ENCODE measurements around the gene SLC5A3. TPM values are rescaled to one million over a fixed set of nuclear protein-coding genes. Genes with fewer than 3 reads are reported as not detected.

SLC5A3 gene
- polyA plus RNA-seq, 4 donors: 17.4 to 48.9 (median 44.4) TPM

- no peak for DNase-seq (ENCODE audit: low read depth in 4 of 4, low spot score in 3 of 4)
These were observed 21.6 kb downstream of the SLC5A3 start for GRCh38 chr21:34094949-34095348.

DNA sequence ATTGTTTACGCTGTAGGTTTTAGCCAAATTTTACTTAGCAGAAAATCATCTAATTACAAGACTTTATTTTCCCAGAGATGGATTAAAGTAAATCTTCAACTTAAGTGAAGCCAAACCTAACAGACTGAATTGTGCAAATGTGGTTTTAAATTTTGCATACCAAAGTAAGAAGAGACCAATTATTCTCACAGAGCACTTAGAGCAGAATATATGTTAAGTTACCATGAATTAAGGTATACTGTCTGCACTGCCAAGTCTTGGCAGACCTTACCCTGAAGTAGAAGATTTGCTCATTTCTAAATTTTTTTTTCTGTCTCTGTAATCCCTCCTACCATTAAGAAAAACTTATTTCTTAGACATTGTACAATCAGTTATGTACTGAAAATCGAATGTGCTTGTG is 24.1 kb downstream of the SLC5A3 start:
- DNase-seq (ENCODE audit: low read depth in 4 of 4, low spot score in 3 of 4): no peak

- DNase-seq (ENCODE audit: low read depth in 4 of 4, low spot score in 3 of 4): no peak
These were observed 27.0 kb downstream of the SLC5A3 start for GRCh38 chr21:34100337-34100736.

- no peak for DNase-seq (ENCODE audit: low read depth in 4 of 4, low spot score in 3 of 4)
These were observed 27.4 kb downstream of the SLC5A3 start for GRCh38 chr21:34100790-34101189.

- no peak for DNase-seq (ENCODE audit: low read depth in 4 of 4, low spot score in 3 of 4)
These were observed 32.7 kb downstream of the SLC5A3 start for GRCh38 chr21:34105947-34106541.

- DNase-seq (ENCODE audit: low read depth in 4 of 4, low spot score in 3 of 4): no peak
These were observed 34.2 kb downstream of the SLC5A3 start for GRCh38 chr21:34107606-34108005.

GRCh38 chr21:34109075-34109474 is 35.7 kb downstream of the SLC5A3 start:
- no peak for DNase-seq (ENCODE audit: low read depth in 4 of 4, low spot score in 3 of 4)

GRCh38 chr21:34110594-34111202 is 37.3 kb downstream of the SLC5A3 start:
- DNase-seq (ENCODE audit: low read depth in 4 of 4, low spot score in 3 of 4): no peak

DNA sequence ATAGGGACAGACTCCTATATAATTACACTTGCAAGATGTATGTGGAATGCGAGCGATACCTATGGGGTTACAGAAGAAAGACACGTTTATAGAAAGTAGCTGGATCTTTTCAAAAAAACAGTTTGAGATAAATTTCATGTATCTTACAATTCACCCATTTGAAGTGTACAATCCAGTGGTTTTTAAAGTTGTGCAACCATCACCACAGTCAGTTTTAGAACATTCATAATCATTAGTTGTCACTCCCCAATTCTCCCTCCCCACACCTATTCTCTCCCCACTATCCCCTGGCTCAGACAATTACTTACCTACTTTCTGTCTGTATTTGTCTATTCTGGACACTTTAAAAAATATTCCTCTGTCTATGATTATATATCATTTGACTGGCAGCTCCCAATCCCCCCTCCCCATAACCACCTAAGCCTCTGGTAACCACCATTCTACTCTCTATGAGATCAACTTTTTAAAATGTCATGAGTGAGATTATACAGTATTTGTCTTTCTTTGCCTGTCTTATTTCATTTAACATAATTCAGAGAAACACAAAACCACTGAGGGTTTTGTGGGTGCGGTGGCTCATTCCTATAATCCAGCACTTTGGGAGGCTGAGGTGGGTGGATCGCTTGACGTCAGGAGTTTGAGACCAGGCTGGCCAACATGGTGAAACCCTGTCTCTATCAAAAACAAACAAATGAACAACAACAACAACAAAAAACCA is 39.1 kb downstream of the SLC5A3 start:
- DNase-seq (ENCODE audit: low read depth in 4 of 4, low spot score in 3 of 4): no peak

DNA sequence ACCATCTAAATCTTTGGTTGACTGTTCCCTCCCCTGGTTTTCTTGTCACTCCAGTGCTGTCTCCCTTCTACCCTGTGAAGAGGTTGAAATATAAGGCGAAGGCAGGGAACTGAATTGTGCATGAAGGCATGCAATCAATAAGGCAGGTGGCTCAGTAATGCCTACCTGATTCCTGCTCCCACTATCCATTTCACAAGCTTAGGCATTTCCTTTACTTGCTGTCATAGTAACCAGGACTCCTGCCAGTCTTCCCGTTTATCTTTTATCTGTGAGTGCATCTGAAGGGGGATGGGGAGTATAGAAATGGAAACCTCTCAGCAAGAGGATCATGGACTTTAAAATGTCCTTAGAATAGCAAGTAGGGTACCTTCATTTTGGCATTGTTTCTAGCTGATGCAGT is 40.5 kb downstream of the SLC5A3 start:
- no peak for DNase-seq (ENCODE audit: low read depth in 4 of 4, low spot score in 3 of 4)

DNA sequence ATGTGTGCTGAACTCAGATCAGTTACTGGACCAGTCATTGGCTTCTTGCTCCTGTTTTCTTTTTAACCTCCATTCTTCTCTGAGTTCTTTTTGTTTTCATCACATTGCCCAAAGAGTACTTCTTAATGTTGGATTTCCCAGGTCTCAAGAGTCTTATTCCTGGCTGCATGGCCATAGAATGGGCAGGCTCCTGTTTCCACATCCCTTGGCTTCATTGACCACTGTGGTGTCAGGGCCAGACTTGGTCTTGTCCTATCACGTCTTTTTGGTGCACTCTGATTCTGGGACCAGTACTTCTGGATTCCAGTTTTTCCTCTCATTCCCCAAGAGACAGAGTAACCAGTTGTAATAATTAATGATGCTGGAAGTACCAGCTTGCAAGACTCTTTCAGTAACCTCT is 41.8 kb downstream of the SLC5A3 start:
- DNase-seq (ENCODE audit: low read depth in 4 of 4, low spot score in 3 of 4): no peak

GRCh38 chr21:34116569-34116968 is 43.2 kb downstream of the SLC5A3 start:
- DNase-seq (ENCODE audit: low read depth in 4 of 4, low spot score in 3 of 4): no peak

- DNase-seq (ENCODE audit: low read depth in 4 of 4, low spot score in 3 of 4): no peak
These were observed 47.5 kb downstream of the SLC5A3 start for GRCh38 chr21:34120867-34121266.

DNA sequence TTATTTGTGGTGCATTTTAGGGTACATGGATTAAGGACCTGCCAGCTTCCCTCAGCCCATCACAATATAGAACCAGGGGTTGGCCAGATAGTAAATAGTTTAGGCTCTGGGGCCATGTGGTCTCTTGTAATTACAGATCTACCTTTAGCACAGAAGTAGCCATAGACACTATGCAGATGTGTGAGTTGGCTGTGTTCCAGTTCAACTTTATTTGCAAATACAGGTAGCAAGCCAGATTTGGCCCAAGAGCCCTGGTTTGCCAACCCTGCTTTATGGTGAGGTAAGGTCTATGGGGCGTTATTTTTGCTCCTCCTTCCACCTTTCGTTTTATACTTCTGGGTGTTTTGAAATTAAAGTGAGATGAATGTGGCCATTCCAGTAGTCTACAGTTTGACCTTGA is 48.7 kb downstream of the SLC5A3 start:
- no peak for DNase-seq (ENCODE audit: low read depth in 4 of 4, low spot score in 3 of 4)

Other genes with a start within 250 kb of the SLC5A3 start
- 100 to 1,000 TPM; 214 to 392 (median 345) TPM for gene ATP5PO, start 157.8 kb upstream of the SLC5A3 start, polyA plus RNA-seq (ENCODE audit: insufficient read length in 4 of 4)
- gene MRPS6, start within 50 bp of the SLC5A3 start, polyA plus RNA-seq (ENCODE audit: insufficient read length in 4 of 4): 100 to 1,000 TPM in 3 of 4 donors, 10 to 100 TPM in 1; 68.0 to 154 (median 129) TPM